Activated naive CD4-positive, alpha-beta T cell treated with anti-CD3 and anti-CD28 coated beads, Interleukin-2, amount 50 U/mL, for 72 hours (primary cell): ENCODE data around the gene SUMO3. TPM values are rescaled to one million over a fixed set of nuclear protein-coding genes. Genes with fewer than 3 reads are reported as not detected.
"Not testable (repeated sequence)": the region's sequence is repeated elsewhere in the genome, so short reads cannot be mapped to it uniquely, and the experiment has no call there.

Experiments
- ATAC-seq, 2 donors: fragments of 150-1000 bp; cut with Tn5 transposase; 2 replicates each; pipeline ENCODE4 v1.10.0; 2021; ENCODE audit warnings: mild to moderate bottlenecking in 2 of 2, moderate library complexity in 2 of 2
- DNase-seq, 2 donors: peaks; one replicate each; pipeline ENCODE4 v3.0.0; 2021 to 2022; ENCODE audit warnings: low spot score in 2 of 2
- H3K27ac Mint-ChIP-seq, 2 donors: one replicate each; pipeline ENCODE4 v1.8.0; 2022; ENCODE audit warnings: mild to moderate bottlenecking in 2 of 2, mixed read lengths in 2 of 2
- H3K36me3 Mint-ChIP-seq, 2 donors: one replicate each; pipeline ENCODE4 v1.8.0; 2022; ENCODE audit warnings: mixed read lengths in 2 of 2
- H3K9me3 Mint-ChIP-seq, 2 donors: one replicate each; pipeline ENCODE4 v1.8.0; 2022; ENCODE audit warnings: mixed read lengths in 2 of 2
- total RNA-seq, 2 donors: library from RNA; stranded (reverse); gene quantifications; one replicate each; pipeline ENCODE4 v1.2.3, GENCODE V29; 2022

Gene SUMO3
- total RNA-seq, 2 donors from 2014 or later, result 72.8 to 81.2 TPM

GRCh38 chr21:44836666-44837471, 19.0 kb upstream of the SUMO3 start:
- ATAC-seq (no peak), DNase-seq (peak in 1 of 2 donors; percentile 40)
- H3K36me3 Mint-ChIP-seq, result no peaks in the 10 kb centered on the region

GRCh38 chr21:44836349-44836665, 18.4 kb upstream of the SUMO3 start:
- DNase-seq, result no peak
- ATAC-seq, result no peak
- Mint-ChIP-seq H3K27ac (no peak overlapping the region), H3K36me3 (no peaks in the 10 kb centered on the region), H3K9me3 (no peaks in the 10 kb centered on the region)

More at GRCh38 chr21:44836666-44837471, 19.0 kb upstream of the SUMO3 start:
- Mint-ChIP-seq H3K27ac (no peak overlapping the region), H3K9me3 (no peaks in the 10 kb centered on the region)

DNA sequence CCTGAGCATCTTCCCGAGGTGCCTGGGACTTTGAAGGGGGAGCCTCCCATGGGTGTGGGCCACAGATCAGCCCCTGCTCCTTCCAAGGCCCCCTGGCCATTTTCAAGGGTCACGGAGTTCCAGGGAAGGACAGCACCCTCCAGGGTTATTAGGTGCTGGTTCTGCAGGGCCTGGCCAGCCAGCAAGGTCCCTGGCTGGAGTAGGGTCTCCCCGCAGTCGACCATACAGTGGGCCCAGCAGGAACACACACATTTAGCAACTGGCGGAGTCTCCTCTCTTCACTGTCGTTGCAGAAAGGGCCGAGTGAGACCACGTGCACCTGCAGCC, 17.7 kb upstream of the SUMO3 start:
- H3K27ac Mint-ChIP-seq, result no peak overlapping the region
- H3K36me3 Mint-ChIP-seq, result no peaks in the 10 kb centered on the region
- no peaks in the 10 kb centered on the region for H3K9me3 Mint-ChIP-seq
- DNase-seq, result no peak
- ATAC-seq, result no peak

DNA sequence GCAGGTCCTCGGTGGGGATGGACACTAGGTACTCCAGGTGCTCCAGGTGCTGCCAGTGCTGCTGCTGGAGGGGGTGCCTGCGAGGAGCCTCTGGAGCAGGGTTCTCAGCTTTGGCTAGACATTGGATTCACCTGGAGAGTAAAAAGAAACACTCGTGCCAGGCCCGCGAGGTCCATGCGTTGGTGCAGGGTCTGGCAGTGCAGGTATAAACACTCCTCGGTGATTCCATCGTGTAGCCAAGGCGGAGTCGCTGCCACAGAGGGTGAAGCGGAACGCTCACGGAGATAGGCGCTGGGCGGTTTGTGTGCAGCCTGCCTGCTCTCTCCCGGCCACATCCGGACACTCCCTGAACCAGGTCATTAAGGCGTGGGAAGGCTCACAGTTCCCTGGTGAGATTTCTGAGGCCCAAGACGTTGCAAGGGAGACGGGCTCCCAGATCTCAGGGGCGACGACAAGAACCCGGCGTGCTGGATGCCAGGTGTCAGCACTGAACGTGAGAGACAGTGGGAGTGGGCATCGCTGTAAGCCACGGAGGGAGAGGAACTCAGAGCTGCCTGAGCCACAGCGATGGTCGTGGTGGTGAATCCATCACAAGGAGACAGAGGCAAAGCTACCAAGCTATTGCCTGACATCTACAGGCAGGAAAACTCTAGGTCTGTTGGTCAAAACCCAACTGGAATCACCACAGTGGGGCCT, 17.2 kb upstream of the SUMO3 start:
- ATAC-seq (no peak), DNase-seq (peak in 1 of 2 donors; percentile 50)
- H3K36me3 Mint-ChIP-seq, result no peaks in the 10 kb centered on the region
- H3K9me3 Mint-ChIP-seq, result no peaks in the 10 kb centered on the region
- H3K27ac Mint-ChIP-seq, result no peak overlapping the region

GRCh38 chr21:44834231-44834950, 16.5 kb upstream of the SUMO3 start:
- Mint-ChIP-seq H3K9me3 (peaks cover 0 to 2% of the 10 kb centered on the region in 2 donors), H3K27ac (no peak overlapping the region), H3K36me3 (peaks cover 0 to 3% of the 10 kb centered on the region in 2 donors)
- ATAC-seq (no peak), DNase-seq (peak in 1 of 2 donors; percentile 38)

- peaks cover 0 to 6% of the 10 kb centered on the region in 2 donors for H3K9me3 Mint-ChIP-seq
- DNase-seq, result no peak
- no peak overlapping the region for H3K27ac Mint-ChIP-seq
- ATAC-seq, result no peak
- H3K36me3 Mint-ChIP-seq, result peaks cover 0 to 10% of the 10 kb centered on the region in 2 donors
These were observed 15.8 kb upstream of the SUMO3 start for GRCh38 chr21:44833663-44834062.

- not testable (repeated sequence) for H3K27ac Mint-ChIP-seq, ATAC-seq
- peaks cover 9 to 20% of the 10 kb centered on the region in 2 donors for H3K36me3 Mint-ChIP-seq
- peak in 1 of 2 donors; percentile 14 for DNase-seq
- peaks cover 5 to 16% of the 10 kb centered on the region in 2 donors for H3K9me3 Mint-ChIP-seq
These were observed 14.8 kb upstream of the SUMO3 start for GRCh38 chr21:44832516-44833255.

DNA sequence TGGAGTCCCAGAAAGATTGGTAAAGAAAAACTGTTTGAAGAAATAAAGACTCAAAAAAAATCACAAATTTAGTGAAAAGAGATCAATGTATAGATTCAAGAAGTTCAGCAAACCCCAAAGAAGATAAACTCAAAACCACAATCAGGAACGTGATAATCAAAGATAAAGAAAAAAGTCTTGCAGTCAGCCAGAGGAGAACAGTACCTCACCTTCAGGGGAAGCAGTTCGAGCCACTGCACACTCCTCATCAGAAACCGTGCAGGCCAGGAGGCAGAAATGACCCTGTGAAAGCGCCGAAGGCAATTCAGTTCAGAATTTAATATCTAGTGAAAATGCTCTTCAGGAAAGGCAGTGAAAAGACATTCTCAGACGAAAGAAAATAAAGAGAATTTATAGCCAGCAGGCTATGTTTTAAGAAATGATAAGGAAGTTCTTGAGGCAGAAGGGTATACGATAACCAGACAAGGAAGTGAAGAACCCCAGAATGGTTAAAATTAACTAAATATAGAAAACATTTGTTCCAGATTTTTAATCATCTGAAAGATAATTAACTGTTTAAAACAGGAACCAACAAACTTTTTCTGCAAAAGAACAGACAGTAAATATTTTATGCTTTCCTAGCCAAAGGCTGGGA, 13.5 kb upstream of the SUMO3 start:
- H3K9me3 Mint-ChIP-seq, result peaks cover 8 to 23% of the 10 kb centered on the region in 2 donors
- peaks cover 15 to 26% of the 10 kb centered on the region in 2 donors for H3K36me3 Mint-ChIP-seq
- H3K27ac Mint-ChIP-seq, result no peak overlapping the region
- DNase-seq (no peak), ATAC-seq (no peak)

- Mint-ChIP-seq H3K36me3 (peaks cover 15 to 26% of the 10 kb centered on the region in 2 donors), H3K27ac (peak overlapping the region in 1 of 2 donors; percentile 67), H3K9me3 (peaks cover 8 to 27% of the 10 kb centered on the region in 2 donors)
- DNase-seq, result no peak
- peak; percentile 72 to 91 for ATAC-seq
These were observed 11.7 kb upstream of the SUMO3 start for GRCh38 chr21:44829507-44830092.

GRCh38 chr21:44828362-44829056, 10.6 kb upstream of the SUMO3 start:
- DNase-seq (no peak), ATAC-seq (no peak)
- peaks cover 12 to 31% of the 10 kb centered on the region in 2 donors for H3K9me3 Mint-ChIP-seq
- H3K27ac Mint-ChIP-seq, result no peak overlapping the region
- H3K36me3 Mint-ChIP-seq, result peaks cover 15 to 31% of the 10 kb centered on the region in 2 donors

DNA sequence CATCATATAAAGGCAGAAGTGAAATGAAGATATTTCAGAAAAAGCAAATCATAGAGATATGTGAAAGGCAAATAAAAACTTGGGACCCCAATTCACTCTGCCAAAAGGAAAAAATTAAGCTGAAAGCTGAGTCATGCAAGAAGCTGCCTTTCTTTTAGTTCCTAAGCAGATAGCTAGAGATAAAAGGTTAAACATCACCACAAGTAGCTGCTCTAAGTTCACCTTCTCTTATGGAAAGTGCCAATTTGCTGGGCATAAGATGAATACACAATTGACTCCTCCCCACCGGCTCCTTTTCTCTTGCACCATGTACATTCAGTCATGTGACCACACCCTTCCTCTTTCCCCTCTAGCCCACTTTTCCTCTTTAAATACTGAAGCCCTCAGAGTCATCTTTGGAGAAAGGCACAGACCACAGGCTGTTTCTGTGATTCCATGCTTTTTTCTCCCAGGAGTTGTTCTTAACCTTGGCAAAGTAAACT, 5.4 kb upstream of the SUMO3 start:
- peaks cover 18 to 49% of the 10 kb centered on the region in 2 donors for H3K9me3 Mint-ChIP-seq
- H3K27ac Mint-ChIP-seq, result no peak overlapping the region
- no peak for DNase-seq
- peaks cover 11 to 47% of the 10 kb centered on the region in 2 donors for H3K36me3 Mint-ChIP-seq
- ATAC-seq, result no peak

- H3K36me3 Mint-ChIP-seq, result peaks cover 6 to 41% of the 10 kb centered on the region in 2 donors
- H3K27ac Mint-ChIP-seq, result no peak overlapping the region
- ATAC-seq (no peak), DNase-seq (no peak)
- H3K9me3 Mint-ChIP-seq, result peaks cover 15 to 43% of the 10 kb centered on the region in 2 donors
These were observed 4.8 kb upstream of the SUMO3 start for GRCh38 chr21:44822484-44823178.

DNA sequence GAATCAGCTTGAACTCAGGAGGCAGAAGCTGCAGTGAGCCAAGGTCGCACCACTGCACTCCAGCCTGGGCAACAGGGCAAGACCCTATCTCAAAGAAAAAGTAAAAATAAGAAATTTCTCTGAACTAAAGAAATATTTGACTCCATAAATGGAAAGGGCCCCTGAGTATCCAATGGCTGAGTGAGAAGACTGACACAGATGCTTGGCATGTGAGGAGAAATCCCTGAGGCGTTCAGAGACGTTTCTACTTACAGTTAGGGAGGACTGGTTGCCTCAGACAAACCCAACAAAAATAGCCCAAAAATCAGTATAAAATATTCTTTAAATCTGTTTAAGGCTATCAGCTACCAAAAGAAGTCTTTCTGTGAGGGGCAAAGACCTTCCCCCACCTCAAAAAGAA, 3.0 kb upstream of the SUMO3 start:
- ATAC-seq (no peak), DNase-seq (no peak)
- H3K9me3 Mint-ChIP-seq, result peaks cover 12 to 33% of the 10 kb centered on the region in 2 donors
- no peak overlapping the region for H3K27ac Mint-ChIP-seq
- H3K36me3 Mint-ChIP-seq, result peaks cover 0 to 35% of the 10 kb centered on the region in 2 donors

DNA sequence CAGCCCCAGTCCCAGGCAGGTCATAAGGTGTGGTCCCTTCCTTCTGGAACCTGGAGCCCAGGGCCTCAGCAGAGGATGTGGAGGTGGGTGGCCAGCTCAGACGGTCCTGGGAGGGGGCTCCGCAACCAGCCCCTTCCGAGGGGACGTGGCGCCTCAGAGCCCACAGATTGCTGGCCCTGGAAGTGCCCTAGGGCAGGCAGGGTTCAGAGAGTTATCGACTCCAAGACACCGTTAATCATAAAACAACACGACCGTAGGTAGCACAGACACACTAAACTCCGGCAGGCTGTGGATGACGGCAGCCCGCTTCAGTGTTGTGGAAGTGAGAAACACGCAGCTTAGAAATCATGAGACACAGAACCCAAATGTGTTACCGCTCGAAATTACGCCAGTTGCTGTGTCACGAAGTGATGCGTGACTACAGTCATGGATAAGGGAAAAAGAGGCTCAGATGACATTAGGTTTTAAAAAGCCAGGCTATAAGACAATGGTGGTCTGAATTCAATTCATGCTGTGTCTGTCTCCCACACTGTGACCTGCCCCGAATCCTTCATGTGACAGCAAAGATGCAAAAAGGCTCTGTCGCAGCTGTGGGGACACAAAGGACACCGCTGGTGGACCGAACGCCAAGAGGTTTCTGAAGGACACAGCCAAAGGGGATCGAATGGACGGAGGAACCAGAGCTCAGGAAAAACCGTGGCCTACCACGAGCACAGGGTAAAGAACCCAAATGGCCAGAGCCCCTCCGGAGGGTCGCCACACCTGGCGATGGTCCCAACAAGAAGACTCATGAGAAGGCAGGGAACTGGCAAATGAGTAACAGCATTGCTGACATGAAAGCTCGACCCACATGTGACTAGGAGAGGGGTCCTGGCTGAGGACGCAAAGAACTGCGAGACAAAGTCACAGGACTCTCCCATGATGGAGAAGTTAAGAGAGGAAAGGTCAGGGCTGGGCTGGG, 1.7 kb upstream of the SUMO3 start:
- DNase-seq (no peak), ATAC-seq (no peak)
- peak overlapping the region in 1 of 2 donors; percentile 61 for H3K27ac Mint-ChIP-seq
- peaks cover 12 to 33% of the 10 kb centered on the region in 2 donors for H3K9me3 Mint-ChIP-seq
- peaks cover 0 to 35% of the 10 kb centered on the region in 2 donors for H3K36me3 Mint-ChIP-seq
